GM13976 (cell line): ENCODE data around the gene AUNIP.
A peak's percentile ranks its signal among the peaks of the same experiment; 100 is the strongest.
"Not testable (repeated sequence)": the region's sequence is repeated elsewhere in the genome, so short reads cannot be mapped to it uniquely, and the experiment has no call there.

Experiments used
- DNase-seq: peaks from one replicate; pipeline ENCODE4 v3.0.0; 2012; ENCODE audit warnings: low spot score
- CTCF ChIP-seq: IDR thresholded peaks from 2 replicates; pipeline ENCODE4 v1.5.1; 2012; ENCODE audit warnings: borderline replicate concordance, mild to moderate bottlenecking; ENCODE audit not compliant: insufficient read depth; ENCODE audit errors: extremely low read depth, missing control alignments, control extremely low read depth
- in situ Hi-C: fragments of 300-500 bp; cut with MboI; formaldehyde crosslinking; loops from one replicate; pipeline ENCODE4 v1.12.0; 2022; ENCODE audit warnings: low sequenced_read_pairs, mixed read lengths, inconsistent platforms; ENCODE audit not compliant: unreplicated experiment

The AUNIP gene

DNA sequence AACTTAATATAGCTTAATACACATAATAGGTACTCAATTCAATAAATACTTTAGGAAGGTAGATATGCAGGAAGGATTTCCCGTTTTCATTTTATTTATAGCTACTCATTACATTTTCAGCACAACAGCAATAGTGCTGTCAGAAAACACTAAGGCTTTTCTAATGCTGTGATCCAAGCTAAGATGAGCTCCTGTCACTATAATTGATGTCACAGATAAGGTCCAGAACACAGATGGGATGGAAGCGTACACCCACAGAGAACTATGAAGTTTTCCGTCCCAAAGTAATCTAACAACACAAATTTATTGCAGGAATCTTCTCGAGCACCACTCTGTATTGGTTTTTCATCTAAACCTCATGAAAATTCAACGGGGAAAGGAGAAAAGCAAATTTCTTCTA lies 13.6 kb downstream of the AUNIP start:
- TF ChIP-seq CTCF: no peak
- no peak for DNase-seq
- in situ Hi-C loops: no loop called here

GRCh38 chr1:25844536-25845337 lies 14.5 kb downstream of the AUNIP start:
- no peak for TF ChIP-seq CTCF
- in situ Hi-C loops: no loop called here
- no peak for DNase-seq

- DNase-seq: no peak
- in situ Hi-C loops: no loop called here
- TF ChIP-seq CTCF: no peak
These were observed 15.8 kb downstream of the AUNIP start for GRCh38 chr1:25843483-25843882.

GRCh38 chr1:25839808-25840207 lies 19.4 kb downstream of the AUNIP start:
- in situ Hi-C loops, DNase-seq: not testable (repeated sequence)

DNA sequence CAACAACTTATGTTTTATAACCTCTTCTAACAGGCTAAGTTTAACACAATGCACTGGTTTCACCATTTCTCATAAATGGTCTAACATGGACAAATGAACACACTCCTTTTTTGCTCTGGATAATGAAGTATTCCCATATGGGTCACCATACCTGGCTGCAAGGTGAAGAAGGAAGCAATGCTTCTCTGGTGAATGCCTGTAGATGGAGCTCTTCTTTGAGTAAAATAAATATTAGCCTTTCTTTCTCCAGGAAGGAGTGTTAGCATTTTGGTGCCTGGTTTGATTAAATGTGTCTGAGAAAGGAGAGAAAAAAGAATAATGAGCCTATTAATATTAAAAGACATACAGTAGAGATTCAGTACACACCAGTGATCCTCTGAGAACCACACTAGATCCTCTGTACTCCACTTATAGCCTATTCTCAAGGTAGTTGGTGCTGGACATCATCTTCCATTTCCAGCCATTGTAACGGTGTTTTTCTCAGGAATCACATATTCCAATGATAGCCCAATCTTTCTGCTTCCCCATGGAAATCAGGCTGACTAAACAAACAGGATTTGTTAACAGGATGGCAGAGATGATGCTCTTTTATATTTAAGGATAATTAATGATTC lies 21.9 kb downstream of the AUNIP start:
- in situ Hi-C loops: no loop called here

DNA sequence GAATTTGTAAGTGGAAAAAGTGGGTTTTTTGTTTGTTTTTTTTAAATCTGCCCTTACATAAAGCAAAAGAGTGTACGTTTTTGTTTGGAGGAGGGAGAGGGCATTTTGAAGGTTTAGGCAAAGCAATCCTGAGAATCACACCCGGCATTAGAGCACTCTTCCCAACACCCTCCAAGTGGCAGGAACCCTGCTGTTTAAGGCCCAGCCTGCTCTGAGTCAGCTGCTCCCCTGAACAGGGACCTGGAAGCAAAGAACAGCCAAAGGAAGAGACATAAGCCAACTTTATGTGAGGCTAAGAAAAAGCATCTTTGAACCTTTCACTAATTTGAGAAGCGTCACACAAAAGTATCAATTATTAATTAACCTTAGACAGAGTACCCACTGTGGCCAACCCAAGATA lies 22.6 kb downstream of the AUNIP start:
- TF ChIP-seq CTCF: no peak
- in situ Hi-C loops: no loop called here
- no peak for DNase-seq

More for the DNA sequence above, 21.9 kb downstream of the AUNIP start:
- peak; percentile 36 for TF ChIP-seq CTCF
- DNase-seq: no peak

DNA sequence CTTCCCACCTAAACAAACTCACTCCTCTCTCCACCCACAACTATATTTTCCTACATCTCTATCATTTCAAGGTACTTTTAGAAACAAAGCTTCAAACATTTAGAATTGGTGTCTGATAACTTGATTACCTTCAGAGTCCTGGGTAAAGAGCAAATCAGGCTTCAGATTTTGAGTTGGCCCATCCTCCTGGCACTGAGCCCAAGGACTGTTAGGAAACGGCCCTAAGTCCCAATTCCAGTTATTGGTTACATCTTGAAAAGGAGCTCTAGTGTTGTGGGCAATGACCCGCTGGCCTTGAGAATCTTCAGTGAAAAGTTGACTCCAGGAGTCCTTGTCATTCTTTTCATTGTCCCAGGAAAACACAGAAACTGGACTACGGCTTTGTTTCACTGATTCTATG lies 24.4 kb downstream of the AUNIP start:
- DNase-seq: no peak
- no peak for TF ChIP-seq CTCF
- in situ Hi-C loops: no loop called here
